Activated CD8-positive, alpha-beta T cell treated with anti-CD3 and anti-CD28 coated beads, Interleukin-2, amount 10 ng/mL, durations not matched to agents 7 days and 5 days (primary cell): ENCODE results near the gene PARP2. TPM values are rescaled to one million over a fixed set of nuclear protein-coding genes. Genes with fewer than 3 reads are reported as not detected.
A peak's percentile ranks its signal among the peaks of the same experiment; 100 is the strongest.
"Not testable (repeated sequence)": the region's sequence is repeated elsewhere in the genome, so short reads cannot be mapped to it uniquely, and the experiment has no call there.

ENCODE experiments used
- ATAC-seq: fragments of 150-1000 bp; cut with Tn5 transposase; one replicate; pipeline ENCODE4 v1.10.0; 2021; ENCODE audit warnings: moderate library complexity
- CTCF ChIA-PET: fragments of 350-600 bp; sonication (Branson Sonifier 250); formaldehyde crosslinking; loops from one replicate; lab custom pipeline; 2021; ENCODE audit warnings: antibody characterized with exemption; lab: Charles Lee
- POLR2A ChIA-PET: fragments of 350-600 bp; sonication (Branson Sonifier 250); formaldehyde crosslinking; loops from one replicate; lab custom pipeline; 2021; ENCODE audit warnings: antibody characterized with exemption; lab: Charles Lee
- DNase-seq: peaks from one replicate; pipeline ENCODE4 v3.0.0-alpha.2; 2020
- H3K27ac Mint-ChIP-seq: one replicate; pipeline ENCODE4 v1.8.0; 2021; ENCODE audit warnings: mild to moderate bottlenecking, mixed read lengths
- H3K27me3 Mint-ChIP-seq: one replicate; pipeline ENCODE4 v1.8.0; 2021; ENCODE audit warnings: low read depth, mixed read lengths
- H3K36me3 Mint-ChIP-seq: one replicate; pipeline ENCODE4 v1.8.0; 2021; ENCODE audit warnings: low read depth, mixed read lengths
- H3K4me1 Mint-ChIP-seq: one replicate; pipeline ENCODE4 v1.8.0; 2021; ENCODE audit warnings: low read depth, mixed read lengths
- H3K4me3 Mint-ChIP-seq: one replicate; pipeline ENCODE4 v1.8.0; 2021; ENCODE audit warnings: mild to moderate bottlenecking, mixed read lengths
- H3K9me3 Mint-ChIP-seq: one replicate; pipeline ENCODE4 v1.8.0; 2022; ENCODE audit warnings: mixed read lengths; ENCODE audit not compliant: insufficient read depth
- total RNA-seq, 2 experiments: library from RNA; stranded (reverse); gene quantifications; one replicate each; pipeline ENCODE4 v1.2.3, GENCODE V29; 2021

PARP2 gene
- total RNA-seq, 2 experiments from 2014 or later, result 29.7 to 32.3 TPM

- ChIA-PET CTCF (interaction anchor here (0.9 to 9.9 kb wide), 20 partner anchors 13 to 362 kb away, joined by 3 to 151 read pairs (median 7); partner anchors contain the start of genes PARP2, RNASE4 and TEP1), POLR2A (interaction anchor here (8.6 kb wide), 1 partner anchor 14 kb away, joined by 77 read pairs; the partner anchor contains the start of gene PARP2)
- Mint-ChIP-seq H3K36me3 (peaks cover 35% of the 10 kb centered on the region), H3K27me3 (no peaks in the 10 kb centered on the region), H3K27ac (peak overlapping the region; percentile 25), H3K4me3 (no peak overlapping the region), H3K9me3 (no peaks in the 10 kb centered on the region), H3K4me1 (peaks cover 53% of the 10 kb centered on the region)
- DNase-seq (no peak), ATAC-seq (no peak)
These were observed 14.7 kb upstream of the PARP2 start for GRCh38 chr14:20328705-20329104.

GRCh38 chr14:20329355-20329754 lies 14.1 kb upstream of the PARP2 start:
- H3K36me3 Mint-ChIP-seq, result peaks cover 31% of the 10 kb centered on the region
- no peak for ATAC-seq
- POLR2A ChIA-PET, result interaction anchor here (8.6 kb wide), 1 partner anchor 13 kb away, joined by 77 read pairs; the partner anchor contains the start of gene PARP2
- CTCF ChIA-PET, result interaction anchor here (1.0 to 9.9 kb wide), 9 partner anchors 12 to 353 kb away, joined by 3 to 151 read pairs (median 4); partner anchors contain the start of gene PARP2
- H3K27ac Mint-ChIP-seq, result no peak overlapping the region
- H3K9me3 Mint-ChIP-seq, result no peaks in the 10 kb centered on the region
- H3K4me1 Mint-ChIP-seq, result peaks cover 53% of the 10 kb centered on the region
- no peak overlapping the region for H3K4me3 Mint-ChIP-seq
- no peak for DNase-seq
- H3K27me3 Mint-ChIP-seq, result no peaks in the 10 kb centered on the region

- Mint-ChIP-seq H3K27ac (no peak overlapping the region), H3K36me3 (peaks cover 23% of the 10 kb centered on the region), H3K4me1 (peaks cover 62% of the 10 kb centered on the region), H3K9me3 (no peaks in the 10 kb centered on the region), H3K27me3 (no peaks in the 10 kb centered on the region), H3K4me3 (peak overlapping the region; percentile 26)
- ChIA-PET CTCF (interaction anchor here (1.1 to 9.9 kb wide), 4 partner anchors 12 to 277 kb away, joined by 3 to 151 read pairs (median 16); partner anchors contain the start of gene PARP2), POLR2A (interaction anchor here (8.6 kb wide), 1 partner anchor 11 kb away, joined by 77 read pairs; the partner anchor contains the start of gene PARP2)
- no peak for ATAC-seq
- DNase-seq, result no peak
These were observed 12.3 kb upstream of the PARP2 start for GRCh38 chr14:20331053-20331613.

DNA sequence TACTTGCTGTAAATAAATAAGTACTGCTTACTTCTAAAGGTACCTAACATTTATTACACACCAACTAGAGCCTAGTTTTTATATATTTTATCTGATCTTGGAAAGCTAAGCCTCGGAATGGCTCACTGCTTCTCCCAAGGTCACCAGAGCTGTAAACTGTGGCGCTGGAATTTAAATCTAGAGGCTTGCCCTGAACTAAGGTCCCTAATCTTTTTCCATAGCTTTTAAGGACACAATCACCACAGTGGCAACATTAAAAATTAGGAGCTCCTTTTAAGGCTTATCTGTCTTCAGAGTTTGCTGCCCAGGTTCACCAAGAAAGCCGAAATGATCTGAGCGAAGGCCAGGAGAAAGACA lies 11.0 kb upstream of the PARP2 start:
- peaks cover 57% of the 10 kb centered on the region for H3K4me1 Mint-ChIP-seq
- peak overlapping the region; percentile 93 for H3K27ac Mint-ChIP-seq
- no peaks in the 10 kb centered on the region for H3K9me3 Mint-ChIP-seq
- H3K4me3 Mint-ChIP-seq, result peak overlapping the region; percentile 99
- ChIA-PET CTCF (interaction anchor here (1.3 to 9.9 kb wide), 7 partner anchors 11 to 356 kb away, joined by 4 to 151 read pairs (median 5); partner anchors contain the start of genes ANG, PARP2 and TTC5), POLR2A (interaction anchor here (2.4 to 8.6 kb wide), 2 partner anchors 10 to 122 kb away, joined by 8 to 77 read pairs; partner anchors contain the start of genes APEX1, OSGEP and PARP2)
- no peak for DNase-seq
- no peaks in the 10 kb centered on the region for H3K27me3 Mint-ChIP-seq
- no peak for ATAC-seq
- peaks cover 16% of the 10 kb centered on the region for H3K36me3 Mint-ChIP-seq

DNA sequence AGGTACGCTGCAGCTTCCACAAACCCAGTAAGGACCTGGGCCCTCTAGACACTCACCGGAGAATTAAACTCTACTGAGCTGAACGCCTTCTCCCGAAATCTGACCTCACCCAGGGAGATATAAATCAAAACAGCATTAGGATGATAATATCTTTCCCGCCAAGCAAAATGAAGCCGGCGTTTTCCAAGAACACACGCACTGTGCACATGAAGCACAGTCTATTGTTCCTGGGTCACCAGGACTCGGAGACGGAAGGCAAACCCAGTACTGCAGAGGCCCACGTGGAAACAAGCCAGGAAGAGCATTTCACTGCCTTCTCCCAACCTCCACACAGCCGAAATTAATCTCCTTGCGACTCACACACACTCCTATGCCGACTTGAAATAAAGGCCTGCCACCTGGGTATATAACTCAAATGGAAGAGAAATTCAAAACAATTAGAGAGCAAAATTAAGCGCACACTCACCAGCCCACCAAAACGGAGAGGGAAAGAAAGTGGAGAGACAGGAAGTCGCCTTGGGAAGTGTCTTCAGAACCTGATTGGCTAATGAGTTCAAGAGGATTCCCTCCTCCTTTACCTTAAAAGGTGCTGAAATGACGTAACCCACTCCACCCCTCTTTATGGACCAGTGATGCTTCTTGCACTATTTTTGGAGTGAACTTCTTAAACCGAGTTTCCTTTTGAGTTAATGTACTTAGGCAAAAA lies 10.5 kb upstream of the PARP2 start, which contains the start of gene CCNB1IP1:
CCNB1IP1 (minus strand) TSS at position 492 of the 706 bp plus-strand sequence. CDS start 16,756 bp downstream, outside the sequence.
- H3K36me3 Mint-ChIP-seq, result peaks cover 13% of the 10 kb centered on the region
- peak; percentile 99 for ATAC-seq
- H3K27ac Mint-ChIP-seq, result peak within 1 kb of the TSS; percentile 93
- H3K27me3 Mint-ChIP-seq, result peaks cover 4% of the 10 kb centered on the region
- POLR2A ChIA-PET, result interaction anchor here (1.0 to 8.6 kb wide), 3 partner anchors 9 to 137 kb away, joined by 3 to 77 read pairs (median 8); partner anchors contain the start of genes APEX1, OSGEP and PARP2
- CTCF ChIA-PET, result interaction anchor here (0.7 to 9.9 kb wide), 8 partner anchors 10 to 355 kb away, joined by 3 to 151 read pairs (median 5); partner anchors contain the start of genes ANG, PARP2 and TTC5
- H3K4me1 Mint-ChIP-seq, result peaks cover 51% of the 10 kb centered on the region
- no peaks in the 10 kb centered on the region for H3K9me3 Mint-ChIP-seq
- peak; percentile 72 for DNase-seq
- peak within 1 kb of the TSS; percentile 99 for H3K4me3 Mint-ChIP-seq

GRCh38 chr14:20333494-20333841 lies 10.0 kb upstream of the PARP2 start:
- CTCF ChIA-PET, result interaction anchor here (0.7 to 9.9 kb wide), 7 partner anchors 10 to 348 kb away, joined by 3 to 151 read pairs (median 5); partner anchors contain the start of genes PARP2 and TTC5
- peaks cover 48% of the 10 kb centered on the region for H3K4me1 Mint-ChIP-seq

DNA sequence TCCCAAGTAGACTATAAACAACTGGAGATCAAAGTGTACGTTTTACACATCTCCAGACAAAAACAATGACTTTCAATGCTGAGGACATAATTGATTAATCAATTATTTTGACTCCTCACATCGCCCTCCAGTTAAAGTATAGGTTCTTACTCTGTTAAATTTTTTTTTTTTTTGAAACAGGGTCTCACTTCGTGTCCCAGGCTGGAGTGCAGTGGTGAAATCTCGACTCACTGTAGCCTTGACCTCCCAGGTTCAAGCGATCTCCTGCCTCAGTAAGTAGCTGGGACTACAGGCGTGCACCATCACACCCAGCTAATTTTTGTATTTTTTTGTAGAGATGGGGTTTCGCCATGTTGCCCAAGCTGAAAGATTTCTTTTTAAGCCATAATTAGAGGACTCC lies 9.4 kb upstream of the PARP2 start:
- Mint-ChIP-seq H3K27me3 (peaks cover 8% of the 10 kb centered on the region), H3K4me3 (no peak overlapping the region), H3K27ac (no peak overlapping the region), H3K36me3 (peaks cover 8% of the 10 kb centered on the region), H3K4me1 (peaks cover 44% of the 10 kb centered on the region), H3K9me3 (no peaks in the 10 kb centered on the region)
- CTCF ChIA-PET, result interaction anchor here (0.7 to 9.9 kb wide), 5 partner anchors 9 to 280 kb away, joined by 3 to 151 read pairs (median 12); partner anchors contain the start of genes PARP2 and TTC5
- ATAC-seq, result no peak
- no peak for DNase-seq
- POLR2A ChIA-PET, result interaction anchor here (1.0 to 8.6 kb wide), 3 partner anchors 8 to 136 kb away, joined by 3 to 77 read pairs (median 8); partner anchors contain the start of genes APEX1, OSGEP and PARP2

More at GRCh38 chr14:20333494-20333841, 10.0 kb upstream of the PARP2 start:
- Mint-ChIP-seq H3K27me3 (peaks cover 4% of the 10 kb centered on the region), H3K27ac (peak overlapping the region; percentile 93), H3K9me3 (no peaks in the 10 kb centered on the region), H3K36me3 (peaks cover 13% of the 10 kb centered on the region), H3K4me3 (peak overlapping the region; percentile 99)
- ATAC-seq (peak; percentile 6), DNase-seq (no peak)
- POLR2A ChIA-PET, result interaction anchor here (1.0 to 8.6 kb wide), 3 partner anchors 9 to 136 kb away, joined by 3 to 77 read pairs (median 8); partner anchors contain the start of genes APEX1, OSGEP and PARP2

DNA sequence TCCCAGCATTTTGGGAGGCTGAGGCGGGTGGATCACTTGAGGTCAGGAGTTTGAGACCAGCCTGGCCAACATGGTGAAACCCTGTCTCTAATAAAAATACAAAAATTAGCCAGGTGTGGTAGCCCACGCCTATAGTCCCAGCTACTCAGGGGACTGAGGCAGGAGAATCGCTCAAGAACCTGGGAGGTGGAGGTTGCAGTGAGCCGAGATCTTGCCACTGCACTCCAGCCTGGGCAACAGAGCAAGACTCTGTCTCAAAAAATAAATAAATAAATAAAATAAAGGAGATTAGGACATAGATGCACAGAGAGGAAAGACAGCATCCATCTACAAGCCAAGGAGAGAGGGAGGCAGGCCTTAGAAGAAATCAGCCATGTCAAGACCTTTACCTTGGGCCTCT lies 2.4 kb upstream of the PARP2 start:
- not testable (repeated sequence) for H3K4me3 Mint-ChIP-seq, H3K27ac Mint-ChIP-seq, H3K9me3 Mint-ChIP-seq, ATAC-seq, H3K27me3 Mint-ChIP-seq, DNase-seq
- Mint-ChIP-seq H3K4me1 (peaks cover 20% of the 10 kb centered on the region), H3K36me3 (peaks cover 18% of the 10 kb centered on the region)
- ChIA-PET POLR2A (interaction anchor here (2.9 to 4.6 kb wide), 2 partner anchors 11 to 129 kb away, joined by 11 to 77 read pairs; partner anchors contain the start of genes CCNB1IP1 and PNP), CTCF (interaction anchor here (1.7 to 8.4 kb wide), 3 partner anchors 13 to 268 kb away, joined by 5 to 120 read pairs (median 10); no protein-coding TSS in a partner anchor)

- Mint-ChIP-seq H3K4me3 (no peak overlapping the region), H3K36me3 (peaks cover 22% of the 10 kb centered on the region), H3K9me3 (no peaks in the 10 kb centered on the region), H3K4me1 (peaks cover 20% of the 10 kb centered on the region), H3K27ac (no peak overlapping the region), H3K27me3 (peaks cover 9% of the 10 kb centered on the region)
- ATAC-seq (no peak), DNase-seq (no peak)
- CTCF ChIA-PET, result interaction anchor here (0.9 to 8.4 kb wide), 6 partner anchors 9 to 267 kb away, joined by 3 to 120 read pairs (median 10); partner anchors contain the start of gene CCNB1IP1
- POLR2A ChIA-PET, result interaction anchor here (1.0 to 4.6 kb wide), 3 partner anchors 11 to 128 kb away, joined by 3 to 77 read pairs (median 11); partner anchors contain the start of genes APEX1, CCNB1IP1 and PNP
These were observed 1.8 kb upstream of the PARP2 start for GRCh38 chr14:20341646-20342045.

GRCh38 chr14:20343862-20344220 lies 406 bp downstream of the PARP2 start:
- H3K4me1 Mint-ChIP-seq, result peaks cover 20% of the 10 kb centered on the region
- peaks cover 3% of the 10 kb centered on the region for H3K27me3 Mint-ChIP-seq
- H3K9me3 Mint-ChIP-seq, result no peaks in the 10 kb centered on the region
- DNase-seq, result no peak
- no peak for ATAC-seq
- H3K4me3 Mint-ChIP-seq, result peak overlapping the region; percentile 93
- H3K36me3 Mint-ChIP-seq, result peaks cover 33% of the 10 kb centered on the region
- H3K27ac Mint-ChIP-seq, result peak overlapping the region; percentile 98
- ChIA-PET CTCF (interaction anchor here (0.8 to 8.4 kb wide), 19 partner anchors 9 to 347 kb away, joined by 3 to 120 read pairs (median 5); partner anchors contain the start of genes CCNB1IP1, RNASE4 and TEP1), POLR2A (interaction anchor here (0.6 to 4.6 kb wide), 13 partner anchors 14 to 340 kb away, joined by 3 to 77 read pairs (median 6); partner anchors contain the start of genes APEX1, CCNB1IP1, OSGEP and PIP4P1)
